ENCODE measurements around the gene OR4D1. TPM values are rescaled to one million over a fixed set of nuclear protein-coding genes. Genes with fewer than 3 reads are reported as not detected.

Gene OR4D1
- total RNA-seq, result under 0.01 TPM

DNA sequence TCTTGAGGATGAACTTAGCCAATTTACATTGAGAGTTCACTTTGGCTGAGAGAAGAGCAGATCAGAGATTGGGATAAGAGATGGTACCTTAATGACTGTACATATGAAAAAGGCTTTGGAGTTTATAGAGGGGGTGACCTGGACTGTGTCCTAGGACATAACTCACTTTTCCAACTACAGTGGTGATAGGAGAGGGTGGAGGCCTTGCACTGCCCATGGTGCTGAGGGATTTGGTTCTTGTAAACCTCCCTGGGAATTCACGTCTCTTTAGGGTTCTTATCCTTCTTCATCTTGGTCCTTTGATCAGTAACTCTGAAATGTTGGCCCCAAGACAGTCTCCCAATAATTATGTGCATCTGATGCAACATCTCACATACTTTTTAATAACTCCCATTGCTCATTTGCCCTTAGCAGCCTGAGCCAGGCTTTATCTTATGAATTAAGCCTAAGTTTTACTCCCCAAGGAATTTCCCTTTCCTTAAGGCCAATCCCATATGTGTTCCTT, at the start of gene OR4D1:
Gene OR4D1 (plus strand): TSS at position 455 of the 505 bp plus-strand sequence. CDS start 6,770 bp downstream, outside the sequence.

GRCh38 chr17:58166682-58167081, 18.5 kb downstream of the OR4D1 start, which contains the start of gene OR4D2:
Gene OR4D2 (plus strand): TSS chr17:58166982. CDS start chr17:58169656, 2,674 bp downstream.

DNA sequence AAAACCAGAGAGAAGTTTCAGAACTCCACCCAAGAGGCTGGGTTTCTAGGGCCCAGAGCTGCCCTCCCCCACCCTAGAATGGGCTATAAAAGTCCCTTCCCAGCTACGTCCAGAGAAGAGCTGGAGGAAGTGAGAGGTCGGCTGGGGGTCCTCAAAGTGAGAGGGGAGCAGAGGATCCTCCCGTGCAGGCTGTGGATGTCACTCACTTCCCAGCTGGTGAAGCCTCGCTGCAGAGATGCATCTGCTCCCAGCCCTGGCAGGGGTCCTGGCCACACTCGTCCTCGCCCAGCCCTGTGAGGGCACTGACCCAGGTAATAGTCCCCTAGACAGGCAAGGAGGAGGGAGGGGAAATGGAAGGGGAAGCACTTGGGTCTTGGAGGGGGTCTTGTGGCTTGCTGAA, 44.4 kb downstream of the OR4D1 start, which contains the start of gene EPX:
Gene EPX (plus strand): TSS at position 115 of the 400 bp plus-strand sequence. CDS start 121 bp downstream, at position 236.

Other genes with a start within 250 kb of the OR4D1 start
- 21.2 TPM for gene CUEDC1, start 193.0 kb upstream of the OR4D1 start, total RNA-seq
- gene VEZF1, start 160.1 kb upstream of the OR4D1 start, total RNA-seq, result 67.6 TPM
- 283 TPM for gene SRSF1, start 141.1 kb upstream of the OR4D1 start, total RNA-seq
- gene DYNLL2, start 65.0 kb upstream of the OR4D1 start, total RNA-seq, result 66.9 TPM
- gene OR4D2, start 18.6 kb downstream of the OR4D1 start, total RNA-seq, result not detected
- not detected for gene EPX, start 44.3 kb downstream of the OR4D1 start, total RNA-seq
- 17.5 TPM for gene MKS1, start 70.9 kb downstream of the OR4D1 start, total RNA-seq
- 0.23 TPM for gene LPO, start 90.2 kb downstream of the OR4D1 start, total RNA-seq
- gene MPO, start 132.6 kb downstream of the OR4D1 start, total RNA-seq, result 3.5 TPM
- gene TSPOAP1, start 180.4 kb downstream of the OR4D1 start, total RNA-seq, result 54.0 TPM
- gene SUPT4H1, start 203.8 kb downstream of the OR4D1 start, total RNA-seq, result 46.8 TPM